Prostate gland (tissue), 2 donors: Measurements from ENCODE around the gene RBM19.
A peak's percentile ranks its signal among the peaks of the same experiment; 100 is the strongest.

Experiments
- POLR2A ChIP-seq: fragments of 450-650 bp; IDR thresholded peaks from one replicate; pipeline ENCODE4 v1.6.1; 2016; ENCODE audit warnings: antibody characterized with exemption, mild to moderate bottlenecking
- POLR2AphosphoS5 ChIP-seq: sonication (generic); formaldehyde crosslinking; IDR thresholded peaks from one replicate; pipeline ENCODE4 v1.6.1; 2017; ENCODE audit warnings: antibody characterized with exemption
- TF ChIP-seq, protein P1 (sequence below), 4 experiments: fragments of 200-600 bp in 2 of 4; fragments of 450-650 bp in 2 of 4; sonication (generic) in 2 of 4; IDR thresholded peaks; 1 replicate in 3 of 4; 2 replicates in 1 of 4; pipeline ENCODE4 v1.5.1; 2016 to 2019; ENCODE audit warnings: antibody characterized with exemption in 4 of 4, mild to moderate bottlenecking in 2 of 4, moderate library complexity in 2 of 4

DNA sequence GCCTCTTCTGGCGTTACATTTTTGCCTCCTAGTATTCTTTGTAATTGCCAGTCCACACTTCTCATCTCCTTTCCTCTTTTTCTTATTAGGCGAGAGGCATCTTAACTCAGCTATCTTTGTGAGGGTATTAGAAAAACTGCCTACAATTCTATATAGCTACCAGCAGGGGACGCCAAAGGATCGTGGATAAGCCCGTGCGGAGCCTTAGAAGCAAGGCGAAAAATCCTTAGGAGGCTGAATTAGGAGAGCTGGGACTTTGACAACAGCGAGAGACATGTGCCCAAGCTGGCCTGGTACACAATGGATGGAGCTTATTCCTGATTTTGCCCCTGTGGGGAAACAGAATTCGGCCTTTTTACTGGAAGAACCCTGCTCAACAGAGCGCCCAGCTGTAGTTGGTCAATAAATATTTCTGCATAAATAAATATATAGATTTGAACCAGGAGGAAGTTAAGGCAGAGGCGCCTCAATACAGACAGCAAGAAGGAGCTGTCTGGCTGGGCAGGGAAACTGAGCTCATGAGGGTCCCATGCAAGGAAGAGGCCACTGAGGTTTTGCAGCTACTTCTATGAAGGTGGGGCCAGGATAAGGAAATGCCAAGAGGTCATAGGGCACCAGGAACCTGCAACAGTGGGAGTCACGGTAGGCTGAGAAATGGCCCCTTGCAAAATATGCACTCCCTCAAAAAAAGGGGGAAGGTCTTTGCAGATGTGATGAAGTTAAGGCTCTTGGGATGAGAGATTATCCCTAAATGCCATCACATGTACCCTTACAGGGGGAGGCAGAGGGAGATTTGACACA is 14.6 kb upstream of the RBM19 start:
- TF ChIP-seq, protein P1, sequence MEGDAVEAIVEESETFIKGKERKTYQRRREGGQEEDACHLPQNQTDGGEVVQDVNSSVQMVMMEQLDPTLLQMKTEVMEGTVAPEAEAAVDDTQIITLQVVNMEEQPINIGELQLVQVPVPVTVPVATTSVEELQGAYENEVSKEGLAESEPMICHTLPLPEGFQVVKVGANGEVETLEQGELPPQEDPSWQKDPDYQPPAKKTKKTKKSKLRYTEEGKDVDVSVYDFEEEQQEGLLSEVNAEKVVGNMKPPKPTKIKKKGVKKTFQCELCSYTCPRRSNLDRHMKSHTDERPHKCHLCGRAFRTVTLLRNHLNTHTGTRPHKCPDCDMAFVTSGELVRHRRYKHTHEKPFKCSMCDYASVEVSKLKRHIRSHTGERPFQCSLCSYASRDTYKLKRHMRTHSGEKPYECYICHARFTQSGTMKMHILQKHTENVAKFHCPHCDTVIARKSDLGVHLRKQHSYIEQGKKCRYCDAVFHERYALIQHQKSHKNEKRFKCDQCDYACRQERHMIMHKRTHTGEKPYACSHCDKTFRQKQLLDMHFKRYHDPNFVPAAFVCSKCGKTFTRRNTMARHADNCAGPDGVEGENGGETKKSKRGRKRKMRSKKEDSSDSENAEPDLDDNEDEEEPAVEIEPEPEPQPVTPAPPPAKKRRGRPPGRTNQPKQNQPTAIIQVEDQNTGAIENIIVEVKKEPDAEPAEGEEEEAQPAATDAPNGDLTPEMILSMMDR (IDR thresholded peaks at IDR 0.05), result peak; percentile 84 to 95 (median 89)
- TF ChIP-seq POLR2AphosphoS5, result peak; percentile 10
- no peak for TF ChIP-seq POLR2A
